BLaER1 treated with 17β-estradiol and CSF1 and Interleukin-3, amounts not matched to agents 10 nM and 100 nM (cell line): Measurements from ENCODE around the gene PDZK1.

Experiments
- H3K27ac ChIP-seq, 11 experiments: shearing (Covaris generic); formaldehyde crosslinking; 2 replicates each; pipeline ENCODE4 v1.8.1; 2022
- H3K27me3 ChIP-seq, 11 experiments: shearing (Covaris generic); formaldehyde crosslinking; 2 replicates each; pipeline ENCODE4 v1.8.1; 2022
- H3K36me3 ChIP-seq, 11 experiments: shearing (Covaris generic); formaldehyde crosslinking; 2 replicates each; pipeline ENCODE4 v1.8.1; 2022
- H3K4me1 ChIP-seq, 10 experiments: shearing (Covaris generic); formaldehyde crosslinking; 2 replicates each; pipeline ENCODE4 v1.8.1; 2022
- H3K4me2 ChIP-seq, 11 experiments: shearing (Covaris generic); formaldehyde crosslinking; 2 replicates each; pipeline ENCODE4 v1.8.1; 2022
- H3K4me3 ChIP-seq, 10 experiments: shearing (Covaris generic); formaldehyde crosslinking; 2 replicates each; pipeline ENCODE4 v1.8.1; 2022
- H3K9ac ChIP-seq, 11 experiments: shearing (Covaris generic); formaldehyde crosslinking; 2 replicates each; pipeline ENCODE4 v1.8.1; 2022
- H3K9me3 ChIP-seq, 11 experiments: shearing (Covaris generic); formaldehyde crosslinking; replicated peaks in 1 of 11; 2 replicates each; pipeline ENCODE4 v1.8.1; 2022
- H4K20me1 ChIP-seq, 11 experiments: shearing (Covaris generic); formaldehyde crosslinking; 2 replicates each; pipeline ENCODE4 v1.8.1; 2022
- Cebpa-rat ChIP-seq, 11 experiments: shearing (Covaris generic); IDR thresholded peaks; 2 replicates each; pipeline ENCODE4 v1.8.1; 2022

The PDZK1 gene

GRCh38 chr1:145707183-145707867, at the start of gene PDZK1:
Gene PDZK1 (minus strand): TSS chr1:145707368. CDS start chr1:145688021, 19,347 bp downstream.
- Histone ChIP-seq H3K27ac (no peak within 1 kb of the TSS), H3K36me3 (no peaks in the 10 kb centered on the region), H4K20me1 (no peaks in the 10 kb centered on the region), H3K4me3 (no peak within 1 kb of the TSS), H3K4me1 (no peaks in the 10 kb centered on the region), H3K4me2 (no peak within 1 kb of the TSS), H3K9me3 (no peaks in the 10 kb centered on the region), H3K9ac (no peak within 1 kb of the TSS), H3K27me3 (no peaks in the 10 kb centered on the region)
- no peak for TF ChIP-seq Cebpa-rat (IDR thresholded peaks at IDR 0.05)

DNA sequence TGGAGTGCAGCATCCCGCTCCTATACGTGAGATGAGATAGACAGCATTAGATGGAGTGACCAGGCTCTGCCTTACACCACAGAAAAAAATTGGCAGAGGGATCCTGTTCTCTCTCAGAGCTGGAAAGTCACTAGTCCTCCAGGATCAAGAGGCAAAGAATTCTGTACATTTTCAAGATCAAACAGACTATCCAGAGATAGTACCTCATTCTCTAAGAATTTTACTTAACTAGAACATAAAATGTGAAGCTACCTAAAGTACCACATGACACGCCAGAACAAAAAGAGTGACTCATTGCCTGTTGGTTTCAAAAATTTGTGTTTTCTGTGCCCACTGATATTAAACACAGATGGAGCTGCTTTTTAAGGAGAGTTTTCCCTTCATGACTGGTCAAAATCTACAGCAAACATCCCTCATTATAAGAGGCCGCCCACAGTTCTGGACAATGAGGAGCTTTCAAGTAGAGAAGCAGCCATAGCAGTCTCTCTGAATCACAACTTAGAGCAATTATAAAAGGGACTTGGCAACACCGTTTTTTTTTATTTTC, 44.4 kb upstream of the PDZK1 start:
- H4K20me1 ChIP-seq, result no peaks in the 10 kb centered on the region; a peak in 1 of 22 replicates
- H3K4me1 ChIP-seq, result no peaks in the 10 kb centered on the region
- H3K9me3 ChIP-seq, result no peaks in the 10 kb centered on the region
- H3K4me2 ChIP-seq, result no peak overlapping the region
- no peak for TF ChIP-seq Cebpa-rat (IDR thresholded peaks at IDR 0.05)
- no peak overlapping the region for H3K9ac ChIP-seq
- H3K27me3 ChIP-seq, result no peaks in the 10 kb centered on the region
- no peak overlapping the region for H3K27ac ChIP-seq
- no peak overlapping the region for H3K4me3 ChIP-seq
- peaks cover 71 to 100% (median 91%) of the 10 kb centered on the region in 11 experiments for H3K36me3 ChIP-seq

DNA sequence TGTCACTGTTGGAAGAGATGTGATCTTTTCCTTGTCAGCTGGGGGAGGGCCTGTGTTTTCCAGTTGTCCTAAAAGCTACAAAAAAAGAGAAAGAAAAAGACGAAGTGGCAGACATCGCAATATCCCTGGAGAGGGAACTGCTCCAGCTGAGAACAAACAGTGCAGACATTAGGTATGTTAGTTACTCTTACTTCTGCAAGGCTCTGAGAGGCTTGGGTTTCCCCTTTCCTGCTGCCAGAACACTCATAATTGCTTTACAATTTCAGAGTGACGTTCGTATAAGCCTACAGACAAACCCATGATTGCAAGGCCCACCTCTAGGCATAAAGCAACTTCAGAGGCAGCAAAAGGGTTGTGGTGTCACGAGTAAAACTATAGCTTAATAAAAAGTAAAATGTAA, 43.3 kb upstream of the PDZK1 start:
- Histone ChIP-seq H3K4me2 (no peak overlapping the region), H3K4me1 (no peaks in the 10 kb centered on the region), H4K20me1 (no peaks in the 10 kb centered on the region; a peak in 1 of 22 replicates), H3K27ac (no peak overlapping the region), H3K9me3 (no peaks in the 10 kb centered on the region), H3K9ac (no peak overlapping the region), H3K4me3 (no peak overlapping the region), H3K36me3 (peaks cover 75 to 100% (median 95%) of the 10 kb centered on the region in 11 experiments), H3K27me3 (no peaks in the 10 kb centered on the region)
- no peak for TF ChIP-seq Cebpa-rat (IDR thresholded peaks at IDR 0.05)

DNA sequence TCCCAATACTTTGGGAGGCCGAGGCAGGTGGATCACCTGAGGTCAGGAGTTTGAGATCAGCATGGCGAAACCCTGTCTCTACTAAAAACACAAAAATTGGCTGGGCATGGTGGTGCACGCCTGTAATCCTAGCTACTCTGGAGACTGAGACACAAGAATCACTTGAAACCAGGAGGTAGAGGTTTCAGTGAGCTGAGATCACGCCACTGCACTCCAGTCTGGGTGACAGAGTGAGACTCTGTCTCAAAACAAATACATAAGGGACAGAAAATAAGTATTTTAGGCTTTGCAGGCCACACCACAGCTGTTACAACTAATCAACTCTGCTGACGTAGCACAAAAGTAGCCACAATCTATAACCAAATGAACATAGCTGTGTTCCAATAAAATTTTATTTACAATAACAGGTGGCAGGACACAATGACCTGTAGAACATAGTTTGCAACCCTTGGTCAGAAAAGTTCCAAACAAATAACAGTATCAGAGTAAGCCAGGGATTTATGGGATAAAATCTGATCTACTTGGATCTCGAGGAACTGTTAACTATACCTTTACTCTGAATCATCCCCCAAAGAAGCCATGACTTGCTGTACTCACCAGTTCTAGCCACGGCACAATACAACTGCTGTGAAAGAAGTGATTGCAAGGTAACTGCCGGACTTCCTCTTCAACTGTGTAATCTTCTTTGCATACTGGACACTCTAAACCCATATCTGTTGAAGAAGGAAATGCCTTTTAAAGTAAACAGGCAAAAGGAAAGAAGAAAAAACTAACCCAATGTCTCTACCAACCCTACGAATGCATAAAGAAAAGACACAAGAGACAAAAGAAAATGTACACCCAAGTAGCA, 40.5 kb upstream of the PDZK1 start:
- H3K4me1 ChIP-seq, result no peaks in the 10 kb centered on the region
- no peaks in the 10 kb centered on the region for H3K9me3 ChIP-seq
- no peaks in the 10 kb centered on the region for H4K20me1 ChIP-seq
- no peak overlapping the region for H3K9ac ChIP-seq
- no peak for TF ChIP-seq Cebpa-rat (IDR thresholded peaks at IDR 0.05)
- H3K27ac ChIP-seq, result no peak overlapping the region
- H3K36me3 ChIP-seq, result peaks cover 94 to 100% (median 100%) of the 10 kb centered on the region in 11 experiments
- H3K4me3 ChIP-seq, result no peak overlapping the region
- no peak overlapping the region for H3K4me2 ChIP-seq
- no peaks in the 10 kb centered on the region for H3K27me3 ChIP-seq

DNA sequence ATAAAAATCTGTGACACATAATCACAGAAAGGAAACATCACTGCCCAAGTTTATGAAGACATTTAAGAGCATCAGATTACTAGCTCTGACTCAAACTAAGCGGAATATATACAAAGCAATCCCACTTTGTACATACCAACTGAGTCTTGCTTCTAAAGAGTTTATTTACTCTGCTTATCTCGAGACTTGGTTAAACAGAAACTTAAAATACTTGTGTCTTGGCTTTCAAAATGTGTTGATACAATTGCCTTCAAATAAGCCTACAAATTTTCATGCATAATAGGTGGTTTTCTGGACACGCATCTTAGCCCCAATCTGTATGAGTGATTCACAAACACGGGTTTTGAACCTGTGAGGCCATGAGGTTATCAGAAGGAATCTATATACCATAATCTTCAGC, 33.1 kb upstream of the PDZK1 start:
- Histone ChIP-seq H4K20me1 (no peaks in the 10 kb centered on the region), H3K36me3 (peaks cover 43 to 55% (median 45%) of the 10 kb centered on the region in 11 experiments), H3K27me3 (no peaks in the 10 kb centered on the region), H3K9ac (no peak overlapping the region), H3K4me2 (no peak overlapping the region), H3K4me1 (no peaks in the 10 kb centered on the region), H3K4me3 (no peak overlapping the region), H3K9me3 (no peaks in the 10 kb centered on the region), H3K27ac (no peak overlapping the region)
- no peak for TF ChIP-seq Cebpa-rat (IDR thresholded peaks at IDR 0.05)

- Histone ChIP-seq H3K4me3 (no peak overlapping the region), H4K20me1 (no peaks in the 10 kb centered on the region; a peak in 1 of 22 replicates), H3K27ac (no peak overlapping the region), H3K4me1 (peaks cover 0 to 15% (median 12%) of the 10 kb centered on the region in 10 experiments; a peak in 18 of 20 replicates), H3K9ac (no peak overlapping the region), H3K27me3 (no peaks in the 10 kb centered on the region), H3K9me3 (no peaks in the 10 kb centered on the region), H3K4me2 (no peak overlapping the region), H3K36me3 (peaks cover 2 to 15% (median 5%) of the 10 kb centered on the region in 11 experiments; a peak in 20 of 22 replicates)
- TF ChIP-seq Cebpa-rat (IDR thresholded peaks at IDR 0.05), result no peak
These were observed 29.0 kb upstream of the PDZK1 start for GRCh38 chr1:145736191-145736590.

- Histone ChIP-seq H3K9me3 (no peaks in the 10 kb centered on the region), H4K20me1 (no peaks in the 10 kb centered on the region; a peak in 1 of 22 replicates), H3K4me1 (peaks cover 0 to 15% (median 12%) of the 10 kb centered on the region in 10 experiments; a peak in 18 of 20 replicates), H3K9ac (no peak overlapping the region), H3K27ac (no peak overlapping the region), H3K4me3 (no peak overlapping the region), H3K36me3 (peaks cover 0 to 10% (median 0%) of the 10 kb centered on the region in 11 experiments; a peak in 3 of 22 replicates), H3K4me2 (no peak overlapping the region), H3K27me3 (no peaks in the 10 kb centered on the region)
- TF ChIP-seq Cebpa-rat (IDR thresholded peaks at IDR 0.05), result no peak
These were observed 23.7 kb upstream of the PDZK1 start for GRCh38 chr1:145730900-145731299.

DNA sequence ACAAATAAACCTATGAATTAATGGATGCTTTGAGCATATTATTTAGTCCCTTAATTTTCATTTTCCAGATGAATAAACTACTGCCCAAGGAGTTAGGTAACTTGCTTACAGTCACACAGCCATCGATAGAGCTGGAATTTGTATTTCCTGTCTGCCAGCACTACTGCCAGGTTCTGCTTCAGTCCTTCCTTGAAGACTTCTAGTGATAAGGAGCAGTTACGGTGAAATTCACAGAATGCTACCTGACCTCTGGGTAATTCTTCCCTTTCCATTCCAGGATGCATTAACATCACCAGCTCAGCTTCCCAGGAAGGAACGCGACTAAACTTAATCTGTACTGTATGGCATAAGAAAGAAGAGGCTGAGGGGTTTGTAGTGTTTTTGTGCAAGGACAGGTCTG, 23.3 kb upstream of the PDZK1 start:
- TF ChIP-seq Cebpa-rat (IDR thresholded peaks at IDR 0.05), result no peak
- Histone ChIP-seq H4K20me1 (no peaks in the 10 kb centered on the region; a peak in 1 of 22 replicates), H3K27ac (no peak overlapping the region), H3K4me1 (peaks cover 0 to 15% (median 12%) of the 10 kb centered on the region in 10 experiments; a peak in 18 of 20 replicates), H3K36me3 (peaks cover 0 to 10% (median 0%) of the 10 kb centered on the region in 11 experiments; a peak in 3 of 22 replicates), H3K4me2 (no peak overlapping the region), H3K9me3 (no peaks in the 10 kb centered on the region), H3K27me3 (no peaks in the 10 kb centered on the region), H3K4me3 (no peak overlapping the region), H3K9ac (no peak overlapping the region)
